CD4-positive, CD25-positive, alpha-beta regulatory T cell (primary cell): ENCODE data around the gene MAP7. TPM values are rescaled to one million over a fixed set of nuclear protein-coding genes. Genes with fewer than 3 reads are reported as not detected.

ENCODE experiments used
- ATAC-seq, 2 donors: fragments of 150-1000 bp; cut with Tn5 transposase; one replicate each; pipeline ENCODE4 v1.10.0; 2021; ENCODE audit warnings: low read depth in 2 of 2, moderate number of reproducible peaks in 2 of 2, moderate library complexity in 1 of 2
- DNase-seq, 3 donors: peaks; one replicate each; pipeline versions ENCODE4 v3.0.0 to v3.0.0-alpha.2; 2012 to 2022; ENCODE audit warnings: mixed read lengths in 1 of 3
- H3K27ac ChIP-seq: one replicate; pipeline ENCODE4 v1.7.0; 2013; ENCODE audit warnings: mild to moderate bottlenecking, low read length; ENCODE audit not compliant: insufficient read depth, poor library complexity, severe bottlenecking
- H3K27me3 ChIP-seq: one replicate; pipeline ENCODE4 v1.7.0; 2013; ENCODE audit warnings: low read length; ENCODE audit not compliant: control insufficient read depth, insufficient read depth
- H3K36me3 ChIP-seq: one replicate; pipeline ENCODE4 v1.7.0; 2013; ENCODE audit warnings: mild to moderate bottlenecking, low read length, moderate library complexity; ENCODE audit not compliant: control insufficient read depth, insufficient read depth
- H3K4me1 ChIP-seq: 2 replicates; pipeline ENCODE4 v1.7.0; 2013; ENCODE audit warnings: mild to moderate bottlenecking, low read length; ENCODE audit not compliant: insufficient read depth, control insufficient read depth, poor library complexity, severe bottlenecking
- H3K4me3 ChIP-seq: one replicate; pipeline ENCODE4 v1.7.0; 2013; ENCODE audit warnings: low read depth, mild to moderate bottlenecking, low read length, moderate library complexity
- H3K9me3 ChIP-seq, 2 experiments: 1 replicate in 1 of 2; 2 replicates in 1 of 2; pipeline ENCODE4 v1.7.0; 2013; ENCODE audit warnings: low read length in 2 of 2, mild to moderate bottlenecking in 1 of 2, moderate library complexity in 1 of 2; ENCODE audit not compliant: control insufficient read depth in 2 of 2
- H3K27ac Mint-ChIP-seq, 3 donors: one replicate each; pipeline ENCODE4 v1.8.0; 2020 to 2022; ENCODE audit warnings: mild to moderate bottlenecking in 3 of 3, mixed read lengths in 3 of 3, moderate library complexity in 2 of 3
- H3K27me3 Mint-ChIP-seq: one replicate; pipeline ENCODE4 v1.8.0; 2022; ENCODE audit warnings: mild to moderate bottlenecking, mixed read lengths
- H3K36me3 Mint-ChIP-seq: one replicate; pipeline ENCODE4 v1.8.0; 2020; ENCODE audit warnings: mixed read lengths
- H3K4me1 Mint-ChIP-seq, 4 donors: one replicate each; pipeline ENCODE4 v1.8.0; 2020 to 2022; ENCODE audit warnings: mixed read lengths in 4 of 4, mild to moderate bottlenecking in 1 of 4
- H3K4me3 Mint-ChIP-seq, 4 donors: one replicate each; pipeline ENCODE4 v1.8.0; 2020 to 2022; ENCODE audit warnings: mild to moderate bottlenecking in 4 of 4, mixed read lengths in 4 of 4, moderate library complexity in 3 of 4
- H3K9me3 Mint-ChIP-seq, 7 donors: one replicate each; pipeline ENCODE4 v1.8.0; 2020 to 2022; ENCODE audit warnings: mixed read lengths in 7 of 7, mild to moderate bottlenecking in 3 of 7, moderate library complexity in 2 of 7
- polyA plus RNA-seq, 4 donors: library from polyadenylated mRNA; unstranded; fragments of 300-500 nt; fragmentation: Illumina TruSeq; gene quantifications; one replicate each; pipeline ENCODE4 v1.2.3, GENCODE V29; 2021
- total RNA-seq: library from RNA; stranded (reverse); gene quantifications from one replicate; pipeline ENCODE4 v1.2.3, GENCODE V29; 2022

MAP7 gene
- total and polyA plus RNA-seq, 5 donors from 2014 or later, result 0.06 to 0.72 (median 0.21) TPM

GRCh38 chr6:136467186-136467585, 83.0 kb downstream of the MAP7 start:
- Mint-ChIP-seq H3K4me3 (no peak overlapping the region), H3K36me3 (no peaks in the 10 kb centered on the region), H3K27me3 (peaks cover 10% of the 10 kb centered on the region), H3K27ac (no peak overlapping the region), H3K9me3 (peaks cover 0 to 3% (median 0%) of the 10 kb centered on the region in 7 donors), H3K4me1 (peaks cover 0 to 12% (median 1%) of the 10 kb centered on the region in 4 donors)
- no peak for ATAC-seq
- Histone ChIP-seq H3K4me1 (no peaks in the 10 kb centered on the region), H3K9me3 (no peaks in the 10 kb centered on the region), H3K36me3 (no peaks in the 10 kb centered on the region), H3K27me3 (peaks cover 7% of the 10 kb centered on the region), H3K4me3 (no peak overlapping the region), H3K27ac (no peak overlapping the region)
- DNase-seq, result no peak

- Mint-ChIP-seq H3K4me1 (peaks cover 0 to 11% (median 1%) of the 10 kb centered on the region in 4 donors), H3K4me3 (no peak overlapping the region), H3K27me3 (peaks cover 10% of the 10 kb centered on the region), H3K27ac (no peak overlapping the region), H3K36me3 (no peaks in the 10 kb centered on the region), H3K9me3 (peaks cover 0 to 3% (median 0%) of the 10 kb centered on the region in 7 donors)
- H3K27me3 ChIP-seq, result peaks cover 7% of the 10 kb centered on the region
- no peaks in the 10 kb centered on the region for H3K4me1 ChIP-seq
- DNase-seq, result no peak
- H3K36me3 ChIP-seq, result no peaks in the 10 kb centered on the region
- no peak overlapping the region for H3K27ac ChIP-seq
- no peak overlapping the region for H3K4me3 ChIP-seq
- no peaks in the 10 kb centered on the region for H3K9me3 ChIP-seq
- no peak for ATAC-seq
Measured at GRCh38 chr6:136466777-136467176, 83.4 kb downstream of the MAP7 start.

DNA sequence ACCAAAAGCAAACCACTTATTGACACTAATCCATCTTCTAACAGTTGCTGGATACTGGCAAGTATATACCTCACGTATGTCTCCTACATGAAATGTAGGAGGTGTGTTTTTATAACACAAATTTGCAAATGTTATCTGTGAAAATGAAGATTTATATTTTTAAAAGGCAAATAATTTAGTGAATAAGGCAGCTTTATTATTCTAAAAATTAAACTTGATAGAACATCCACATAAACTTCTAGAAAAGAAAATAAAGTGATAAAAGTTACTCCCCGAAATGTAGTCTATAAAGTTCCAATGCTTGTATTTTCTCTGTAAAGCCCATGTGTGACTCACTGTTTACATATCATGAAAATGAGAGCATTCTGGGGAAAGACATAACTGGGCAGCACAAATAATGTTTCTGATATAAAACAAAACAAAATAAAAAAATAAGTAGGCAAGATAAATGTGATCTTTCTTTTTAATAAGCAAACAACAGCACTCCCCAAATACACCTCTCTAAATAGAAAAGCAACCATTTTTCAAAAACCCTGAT, 84.4 kb downstream of the MAP7 start:
- Mint-ChIP-seq H3K27ac (no peak overlapping the region), H3K4me1 (peaks cover 0 to 4% (median 0%) of the 10 kb centered on the region in 4 donors), H3K27me3 (peaks cover 10% of the 10 kb centered on the region), H3K9me3 (peaks cover 0 to 1% (median 0%) of the 10 kb centered on the region in 7 donors), H3K4me3 (no peak overlapping the region), H3K36me3 (no peaks in the 10 kb centered on the region)
- H3K27me3 ChIP-seq, result peaks cover 7% of the 10 kb centered on the region
- ATAC-seq (no peak), DNase-seq (no peak)
- no peak overlapping the region for H3K4me3 ChIP-seq
- no peaks in the 10 kb centered on the region for H3K36me3 ChIP-seq
- H3K4me1 ChIP-seq, result no peaks in the 10 kb centered on the region
- H3K9me3 ChIP-seq, result no peaks in the 10 kb centered on the region
- H3K27ac ChIP-seq, result no peak overlapping the region

DNA sequence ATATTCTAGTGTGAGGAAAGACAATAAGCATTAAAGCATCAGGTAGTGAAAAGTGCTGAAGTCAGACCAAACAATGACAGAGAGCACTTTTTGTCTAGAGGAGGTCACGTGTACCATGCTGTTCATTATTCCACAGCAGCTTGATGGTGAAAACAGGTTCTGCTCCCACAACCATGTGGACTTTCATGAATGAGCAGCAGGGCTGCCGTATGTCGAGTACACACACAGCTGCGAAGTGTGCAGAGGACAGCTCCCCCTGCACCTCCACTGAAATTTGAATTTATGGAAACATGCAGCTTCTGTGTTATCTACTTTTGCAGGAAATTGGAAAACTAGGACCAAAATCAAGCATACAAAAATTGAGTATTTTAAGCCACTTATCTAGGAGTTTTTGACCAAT, 85.3 kb downstream of the MAP7 start:
- Mint-ChIP-seq H3K4me3 (no peak overlapping the region), H3K27ac (no peak overlapping the region), H3K4me1 (peaks cover 0 to 4% (median 0%) of the 10 kb centered on the region in 4 donors), H3K9me3 (peaks cover 0 to under 1% (median 0%) of the 10 kb centered on the region in 7 donors), H3K36me3 (no peaks in the 10 kb centered on the region), H3K27me3 (peaks cover 6% of the 10 kb centered on the region)
- Histone ChIP-seq H3K27me3 (peaks cover 7% of the 10 kb centered on the region), H3K9me3 (no peaks in the 10 kb centered on the region), H3K36me3 (no peaks in the 10 kb centered on the region), H3K27ac (no peak overlapping the region), H3K4me1 (no peaks in the 10 kb centered on the region), H3K4me3 (no peak overlapping the region)
- DNase-seq (no peak), ATAC-seq (no peak)

- H3K4me3 Mint-ChIP-seq, result no peak overlapping the region
- peaks cover 5% of the 10 kb centered on the region for H3K27me3 Mint-ChIP-seq
- Histone ChIP-seq H3K27ac (no peak overlapping the region), H3K4me3 (no peak overlapping the region), H3K36me3 (no peaks in the 10 kb centered on the region), H3K27me3 (peaks cover 7% of the 10 kb centered on the region), H3K9me3 (no peaks in the 10 kb centered on the region), H3K4me1 (no peaks in the 10 kb centered on the region)
- H3K36me3 Mint-ChIP-seq, result no peaks in the 10 kb centered on the region
- DNase-seq (no peak), ATAC-seq (no peak)
- H3K27ac Mint-ChIP-seq, result no peak overlapping the region
- H3K4me1 Mint-ChIP-seq, result no peaks in the 10 kb centered on the region
- H3K9me3 Mint-ChIP-seq, result no peaks in the 10 kb centered on the region
Measured at GRCh38 chr6:136464148-136464547, 86.1 kb downstream of the MAP7 start.

GRCh38 chr6:136463743-136464142, 86.5 kb downstream of the MAP7 start:
- no peak for ATAC-seq
- Histone ChIP-seq H3K4me3 (no peak overlapping the region), H3K27ac (no peak overlapping the region), H3K36me3 (no peaks in the 10 kb centered on the region), H3K4me1 (no peaks in the 10 kb centered on the region), H3K9me3 (no peaks in the 10 kb centered on the region), H3K27me3 (peaks cover 7% of the 10 kb centered on the region)
- peaks cover 9% of the 10 kb centered on the region for H3K27me3 Mint-ChIP-seq
- H3K36me3 Mint-ChIP-seq, result no peaks in the 10 kb centered on the region
- no peak overlapping the region for H3K4me3 Mint-ChIP-seq
- peaks cover 0 to 1% (median 0%) of the 10 kb centered on the region in 7 donors for H3K9me3 Mint-ChIP-seq
- H3K4me1 Mint-ChIP-seq, result no peaks in the 10 kb centered on the region
- no peak overlapping the region for H3K27ac Mint-ChIP-seq
- no peak for DNase-seq

GRCh38 chr6:136446579-136447187, 103.5 kb downstream of the MAP7 start:
- Histone ChIP-seq H3K4me1 (no peaks in the 10 kb centered on the region), H3K36me3 (no peaks in the 10 kb centered on the region), H3K9me3 (no peaks in the 10 kb centered on the region), H3K27me3 (no peaks in the 10 kb centered on the region), H3K27ac (no peak overlapping the region), H3K4me3 (no peak overlapping the region)
- DNase-seq (no peak), ATAC-seq (no peak)
- peaks cover 4% of the 10 kb centered on the region for H3K27me3 Mint-ChIP-seq
- peaks cover 0 to 7% (median 0%) of the 10 kb centered on the region in 7 donors for H3K9me3 Mint-ChIP-seq
- H3K4me1 Mint-ChIP-seq, result no peaks in the 10 kb centered on the region
- no peak overlapping the region for H3K4me3 Mint-ChIP-seq
- no peak overlapping the region for H3K27ac Mint-ChIP-seq
- H3K36me3 Mint-ChIP-seq, result no peaks in the 10 kb centered on the region

DNA sequence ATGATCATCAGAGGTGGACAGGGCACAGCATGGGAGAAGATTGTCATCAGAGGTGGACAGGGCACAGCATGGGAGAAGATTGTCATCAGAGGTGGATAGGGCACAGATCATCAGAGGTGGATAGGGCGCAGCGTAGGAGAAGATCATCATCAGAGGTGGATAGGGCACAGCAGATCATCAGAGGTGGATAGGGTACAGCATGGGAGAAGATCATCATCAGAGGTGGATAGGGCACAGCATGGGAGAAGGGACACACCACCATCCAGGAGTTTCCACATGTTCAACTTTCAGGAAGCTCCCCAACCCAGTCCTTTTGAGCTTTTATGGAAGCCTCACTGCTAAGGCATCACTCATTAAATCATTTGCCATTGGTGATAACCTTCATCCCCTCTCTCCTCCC, 104.1 kb downstream of the MAP7 start:
- no peak overlapping the region for H3K4me3 Mint-ChIP-seq
- H3K27me3 ChIP-seq, result no peaks in the 10 kb centered on the region
- H3K4me3 ChIP-seq, result no peak overlapping the region
- H3K4me1 Mint-ChIP-seq, result no peaks in the 10 kb centered on the region
- DNase-seq (no peak), ATAC-seq (no peak)
- H3K36me3 ChIP-seq, result no peaks in the 10 kb centered on the region
- H3K4me1 ChIP-seq, result no peaks in the 10 kb centered on the region
- H3K27ac Mint-ChIP-seq, result no peak overlapping the region
- H3K36me3 Mint-ChIP-seq, result no peaks in the 10 kb centered on the region
- H3K9me3 Mint-ChIP-seq, result peaks cover 0 to 3% (median 0%) of the 10 kb centered on the region in 7 donors
- peaks cover 4% of the 10 kb centered on the region for H3K27me3 Mint-ChIP-seq
- H3K27ac ChIP-seq, result no peak overlapping the region
- no peaks in the 10 kb centered on the region for H3K9me3 ChIP-seq
